GM21526 (cell line): ENCODE data around the gene HSPB9.

Experiments used
- ATAC-seq: cut with Tn5 transposase; IDR thresholded peaks from one replicate; pipeline ENCODE4 v1.9.1; 2021; ENCODE audit warnings: moderate library complexity; ENCODE audit not compliant: unreplicated experiment, low FRiP score

Gene HSPB9

DNA sequence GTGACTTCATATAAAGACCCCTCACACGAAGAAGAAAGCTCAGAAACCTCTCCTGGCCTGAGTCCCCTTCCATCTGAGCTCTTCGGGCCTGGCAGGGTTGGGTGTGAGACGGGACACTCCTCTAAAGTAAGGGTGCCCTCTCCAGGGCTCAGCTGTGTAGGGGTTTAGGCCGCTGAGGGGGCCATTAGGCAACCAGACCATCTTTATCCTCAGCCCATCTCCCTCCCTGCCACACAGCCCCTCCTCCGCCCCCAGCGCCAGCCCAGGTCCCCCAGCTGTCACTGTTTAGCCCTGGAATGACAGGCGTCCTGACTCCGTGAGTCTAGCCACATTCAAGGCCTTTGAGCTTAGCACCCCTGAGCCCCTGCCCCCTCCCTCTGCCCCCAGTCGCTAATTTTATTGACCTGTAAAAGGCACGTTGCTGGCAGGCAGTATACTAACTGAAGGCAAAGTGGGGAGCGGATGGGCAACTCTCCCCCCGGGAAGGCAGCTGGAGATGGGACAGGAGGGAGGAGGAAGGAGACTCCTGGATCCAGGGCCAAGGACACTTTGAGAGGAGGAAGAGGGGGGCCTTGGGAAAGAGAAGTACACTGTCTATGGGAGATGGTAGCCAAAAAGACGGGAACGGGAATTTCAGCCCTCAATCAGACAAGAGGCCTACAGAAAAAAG lies 23.7 kb upstream of the HSPB9 start:
- no peak for ATAC-seq

DNA sequence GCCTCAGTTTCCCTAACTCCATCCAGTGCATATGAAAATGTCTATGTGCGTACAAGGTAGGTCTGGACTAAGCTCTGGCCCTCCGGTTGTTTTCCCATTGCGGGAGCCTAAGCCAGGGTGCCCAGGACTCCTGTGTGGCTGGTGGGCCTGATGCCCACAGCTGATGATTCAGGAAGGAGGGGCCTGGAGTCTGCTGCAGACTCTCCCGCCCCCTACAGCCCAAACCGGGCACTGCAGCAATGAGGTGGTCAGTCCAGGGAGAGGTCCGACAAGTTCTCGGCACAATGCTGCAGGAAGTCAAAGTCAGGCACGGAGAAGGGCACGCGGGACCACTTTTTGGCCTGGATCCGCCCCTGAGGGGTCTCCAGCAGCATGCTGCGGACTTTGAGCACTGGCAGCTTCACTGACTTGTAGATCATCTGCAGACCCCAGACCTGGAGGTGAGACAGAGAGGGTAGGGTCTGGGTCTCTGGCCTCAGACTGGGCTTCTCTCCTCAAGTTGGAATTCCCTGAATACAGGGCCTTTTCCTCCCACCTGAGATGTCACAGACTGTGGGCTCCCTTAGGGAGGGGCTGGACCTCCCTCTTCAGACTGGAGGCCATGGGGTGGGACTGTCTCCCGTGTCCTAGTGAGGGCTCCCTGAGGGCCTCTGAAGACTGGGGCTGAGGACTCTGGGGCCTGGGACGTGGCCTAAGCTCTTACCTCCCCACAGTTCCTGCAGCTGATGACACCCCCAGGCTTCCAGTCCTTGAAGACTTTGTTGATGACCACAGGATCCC lies 20.9 kb upstream of the HSPB9 start:
- ATAC-seq = no peak

DNA sequence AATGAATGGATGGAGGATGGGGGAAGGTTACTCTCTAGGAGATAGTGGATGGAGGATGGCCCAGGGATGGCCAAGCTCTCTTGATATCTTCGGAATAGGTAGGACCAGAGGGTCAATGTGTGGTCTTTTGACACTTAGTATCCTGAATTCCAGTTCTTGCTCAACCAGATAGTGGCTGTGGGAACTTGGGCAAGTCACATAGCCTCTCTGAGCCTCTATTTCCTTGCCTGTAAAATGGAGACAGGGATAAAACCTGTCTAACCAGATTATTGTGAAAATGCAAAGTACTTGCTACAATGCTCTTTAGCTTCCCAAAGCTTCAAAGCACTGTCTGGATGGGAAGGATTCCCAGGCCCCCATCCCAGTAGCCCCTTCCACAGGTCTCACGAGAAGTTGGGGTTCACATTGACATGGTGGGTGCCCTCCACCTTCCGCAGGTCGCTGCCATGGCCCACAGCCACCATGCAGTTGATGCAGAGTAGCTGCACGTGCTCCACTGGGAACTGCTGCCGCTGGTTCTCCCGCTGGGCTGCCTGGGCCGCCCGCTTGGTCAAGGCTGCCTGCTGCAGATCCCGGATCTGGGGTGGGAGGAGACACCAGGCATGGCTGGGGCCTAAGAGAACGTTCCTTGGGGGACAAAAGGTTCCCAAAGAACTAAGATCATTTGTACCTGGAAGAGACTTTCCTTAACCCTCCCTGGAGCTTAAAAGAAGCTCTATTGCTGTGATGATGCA lies 19.2 kb upstream of the HSPB9 start:
- ATAC-seq = no peak

DNA sequence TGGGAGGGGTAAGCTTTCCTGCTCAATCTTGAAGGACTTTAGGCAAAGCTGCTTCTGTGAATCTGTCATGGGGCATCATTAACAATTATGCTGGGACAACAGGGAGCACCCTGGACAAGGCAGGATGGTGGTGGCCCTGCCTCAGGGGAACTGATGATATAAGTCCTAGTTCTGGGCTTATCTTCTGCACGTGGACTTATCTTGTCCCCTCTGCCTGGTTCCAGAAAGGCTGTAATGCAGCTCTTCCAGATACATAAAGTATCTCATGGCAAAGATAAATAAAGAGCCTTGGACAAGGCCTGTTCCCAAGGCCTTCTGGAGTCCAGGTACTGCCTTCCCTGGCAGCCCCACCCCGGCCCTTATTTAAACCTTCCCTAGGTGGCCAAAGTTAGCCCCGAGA lies 18.3 kb upstream of the HSPB9 start:
- no peak for ATAC-seq

DNA sequence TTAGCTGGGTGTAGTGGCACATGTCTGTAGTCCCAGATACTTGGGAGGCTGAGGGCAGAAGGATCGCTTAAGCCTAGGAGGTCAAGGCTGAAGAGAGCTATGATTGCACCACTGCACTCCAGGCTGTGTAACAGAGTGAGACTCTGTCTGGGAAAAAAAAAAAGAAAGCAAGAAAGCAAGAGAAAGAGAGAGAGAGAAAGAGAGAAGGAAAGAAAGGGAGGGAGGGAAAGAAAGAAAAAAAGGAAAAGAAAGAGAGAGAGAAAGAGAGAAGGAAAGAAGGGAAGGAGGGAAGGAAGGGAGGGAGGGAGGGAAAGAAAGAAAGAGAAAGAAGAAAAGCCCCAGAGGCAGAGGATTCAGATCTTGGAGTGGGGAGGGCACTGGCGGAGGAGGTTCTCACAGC lies 16.6 kb upstream of the HSPB9 start:
- no peak for ATAC-seq

DNA sequence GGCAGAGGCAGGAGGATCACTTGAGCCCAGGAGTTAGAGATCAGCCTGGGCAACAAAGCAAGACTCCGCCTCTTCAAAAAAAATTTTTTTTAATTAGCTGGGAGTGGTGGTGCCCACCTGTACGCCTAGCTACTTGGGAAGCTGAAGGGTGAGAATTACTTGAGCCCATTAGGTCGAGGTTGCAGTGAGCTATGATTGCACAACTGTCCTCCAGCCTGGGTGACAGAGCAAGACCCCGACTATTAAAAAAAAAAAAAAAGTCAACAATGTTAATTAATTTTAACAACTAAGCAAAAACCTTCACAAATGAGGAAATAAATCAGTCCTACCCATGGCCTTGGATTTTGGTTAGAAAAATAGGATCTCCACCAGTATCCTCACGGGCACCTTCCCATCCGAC lies 15.5 kb upstream of the HSPB9 start:
- ATAC-seq = no peak

DNA sequence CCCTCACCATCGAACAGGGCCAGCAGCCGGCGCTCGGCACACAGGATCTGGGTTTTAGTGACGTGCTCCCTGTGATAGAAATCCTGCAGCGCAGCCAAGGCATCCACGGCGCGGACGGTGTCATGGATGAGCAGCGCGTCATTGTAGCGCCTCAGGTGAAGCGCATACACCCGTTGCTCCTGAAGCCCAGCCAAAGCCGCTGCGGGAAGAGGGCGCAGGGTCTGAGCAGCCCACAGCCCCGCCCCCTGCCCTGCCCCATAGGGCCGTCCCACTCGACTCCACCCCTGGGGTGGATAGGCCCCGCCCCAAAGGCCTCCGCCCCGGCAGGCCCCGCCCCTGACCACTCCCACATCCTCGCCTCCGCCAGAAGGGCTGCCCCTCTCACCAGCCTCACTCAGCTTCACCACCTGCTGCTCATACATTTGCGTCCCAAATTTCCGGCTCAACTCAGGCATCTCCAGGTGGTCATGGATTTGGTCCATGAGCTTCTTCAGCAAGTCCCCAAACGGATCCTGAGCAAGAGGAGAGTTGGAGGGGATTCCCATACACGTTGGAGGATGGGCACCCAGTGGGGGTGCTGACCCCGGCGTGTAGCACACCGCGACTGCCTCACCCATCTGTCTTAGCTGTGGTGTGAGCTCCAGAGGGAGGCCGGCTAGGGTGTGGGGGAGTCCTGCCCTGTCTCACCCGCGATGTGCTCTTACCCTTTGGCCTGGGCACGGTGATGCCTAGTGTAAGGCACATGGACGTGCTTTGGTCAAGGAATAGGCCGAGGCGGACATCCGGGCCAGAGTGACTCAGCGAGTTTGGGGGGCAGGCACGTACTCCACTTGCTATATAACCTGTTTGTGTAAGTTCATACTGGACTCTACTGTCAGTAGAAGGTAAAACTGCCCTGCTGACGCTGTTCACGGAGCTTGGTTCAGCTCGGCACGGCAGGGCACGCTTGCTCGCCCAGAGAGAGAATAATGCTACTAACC lies 14.7 kb upstream of the HSPB9 start:
- peak; percentile 52 for ATAC-seq

DNA sequence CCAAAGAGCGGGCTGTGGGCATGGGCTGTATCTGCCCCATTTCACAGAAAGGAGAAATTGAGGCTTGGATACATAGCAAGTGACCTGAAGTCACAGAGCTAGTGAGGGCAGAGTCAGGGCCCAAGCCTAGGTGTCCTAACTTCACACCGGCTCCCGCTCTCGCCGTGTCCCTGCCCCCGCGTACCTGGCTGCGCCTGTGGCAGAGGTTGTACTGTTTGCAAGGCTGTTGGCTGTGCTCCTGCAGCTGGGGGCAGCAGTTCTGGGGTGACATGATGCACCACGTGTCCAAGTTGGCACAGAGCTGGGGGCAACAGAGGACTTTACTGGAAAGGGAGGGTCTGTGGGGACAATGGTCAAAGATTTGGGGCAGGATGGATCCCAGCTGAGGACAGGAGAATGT lies 13.5 kb upstream of the HSPB9 start:
- ATAC-seq = no peak

DNA sequence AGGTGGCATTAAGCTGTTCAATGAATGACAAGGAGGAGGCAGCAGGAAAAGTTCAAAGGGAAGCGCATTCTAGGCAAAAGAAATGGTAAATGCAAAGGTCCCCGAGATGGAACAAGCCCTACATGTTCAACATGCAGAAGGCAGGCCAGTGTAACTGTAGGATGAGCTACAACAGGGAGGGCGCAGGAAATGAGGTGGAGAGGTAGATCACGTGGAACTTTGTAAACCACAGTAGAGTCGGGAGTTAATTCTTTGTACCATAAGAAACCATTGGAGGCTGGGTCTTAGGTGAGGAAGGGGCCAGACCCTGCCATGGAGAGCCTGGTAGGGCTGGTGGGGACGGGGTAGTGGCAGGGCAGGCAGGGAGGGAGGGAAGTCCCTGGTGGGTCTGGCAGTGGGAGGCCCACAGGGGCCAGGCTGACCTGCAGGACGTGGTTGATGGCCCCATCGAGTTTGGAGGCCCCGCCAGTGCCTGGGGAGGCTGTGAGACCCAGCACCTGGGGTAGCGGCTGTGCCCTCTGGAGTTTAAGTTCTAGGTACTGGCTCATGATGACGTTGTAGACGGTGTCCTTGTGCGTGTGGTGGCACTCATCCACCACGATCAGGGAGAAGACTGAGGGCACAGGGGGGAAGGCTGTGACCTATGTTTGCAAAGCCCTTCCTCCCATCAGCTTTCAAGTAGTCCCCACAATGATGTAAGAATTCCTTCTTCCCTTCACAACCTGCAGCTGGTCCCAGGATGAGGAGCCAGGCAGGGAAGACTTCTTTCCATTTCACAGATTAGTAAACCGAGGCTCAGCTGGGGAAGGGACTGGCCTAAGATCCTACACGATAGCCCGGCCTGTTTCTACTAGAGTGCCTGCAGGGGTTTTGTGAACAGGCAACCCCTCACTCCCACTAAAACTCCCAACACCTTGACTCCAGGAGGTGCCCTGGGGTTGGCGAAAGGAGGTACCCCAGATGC lies 12.0 kb upstream of the HSPB9 start:
- no peak for ATAC-seq

DNA sequence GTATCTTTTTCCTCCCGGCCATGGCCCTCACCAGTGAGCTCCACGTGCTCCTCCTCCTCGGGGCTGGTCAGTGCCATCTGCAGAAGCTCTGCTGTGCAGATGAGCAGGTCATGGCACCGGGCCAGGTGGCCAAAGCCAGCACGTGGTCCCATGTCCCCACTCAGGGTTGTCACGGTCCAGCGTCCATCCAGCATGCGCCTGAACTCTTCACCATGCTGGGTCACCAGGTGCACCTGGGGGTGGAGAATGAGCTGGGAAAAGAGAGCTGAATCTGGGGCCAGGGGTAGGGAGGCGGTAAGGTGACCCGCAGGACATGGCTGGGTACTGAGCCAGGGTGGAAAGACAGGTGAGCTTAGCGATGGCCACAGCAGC lies 11.4 kb upstream of the HSPB9 start:
- no peak for ATAC-seq

DNA sequence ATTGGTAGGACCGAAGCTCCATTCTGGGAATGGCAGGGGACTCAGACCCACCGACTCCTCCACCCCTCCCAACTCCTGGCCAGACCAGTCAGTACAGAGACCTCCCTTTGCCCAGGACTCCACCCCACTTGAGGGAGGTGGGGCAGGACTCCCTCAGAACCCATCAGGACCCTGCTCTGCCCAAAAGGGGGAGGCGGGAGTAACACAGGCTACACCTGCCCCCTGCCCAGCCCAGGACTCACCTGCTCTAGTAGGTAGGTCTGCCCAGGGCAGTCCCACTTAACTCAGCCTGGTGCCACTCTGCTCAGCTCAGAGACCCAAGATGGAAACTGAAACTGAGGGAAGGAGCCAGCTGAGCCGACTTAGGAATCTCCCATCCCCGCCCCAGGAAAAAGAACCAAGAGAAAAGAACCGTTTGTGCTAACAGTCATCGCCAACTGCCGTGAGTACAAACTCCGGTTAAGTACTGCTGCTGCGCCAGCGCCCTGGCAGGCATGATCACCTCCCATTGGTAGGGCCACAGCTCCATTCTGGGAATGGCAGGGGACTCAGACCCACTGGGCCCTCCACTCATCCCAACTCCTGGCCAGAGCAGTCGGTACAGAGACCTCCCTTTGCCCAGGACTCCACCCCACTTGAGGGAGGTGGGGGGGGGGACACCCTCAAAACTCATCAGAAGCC lies 10.6 kb upstream of the HSPB9 start:
- ATAC-seq = no peak

DNA sequence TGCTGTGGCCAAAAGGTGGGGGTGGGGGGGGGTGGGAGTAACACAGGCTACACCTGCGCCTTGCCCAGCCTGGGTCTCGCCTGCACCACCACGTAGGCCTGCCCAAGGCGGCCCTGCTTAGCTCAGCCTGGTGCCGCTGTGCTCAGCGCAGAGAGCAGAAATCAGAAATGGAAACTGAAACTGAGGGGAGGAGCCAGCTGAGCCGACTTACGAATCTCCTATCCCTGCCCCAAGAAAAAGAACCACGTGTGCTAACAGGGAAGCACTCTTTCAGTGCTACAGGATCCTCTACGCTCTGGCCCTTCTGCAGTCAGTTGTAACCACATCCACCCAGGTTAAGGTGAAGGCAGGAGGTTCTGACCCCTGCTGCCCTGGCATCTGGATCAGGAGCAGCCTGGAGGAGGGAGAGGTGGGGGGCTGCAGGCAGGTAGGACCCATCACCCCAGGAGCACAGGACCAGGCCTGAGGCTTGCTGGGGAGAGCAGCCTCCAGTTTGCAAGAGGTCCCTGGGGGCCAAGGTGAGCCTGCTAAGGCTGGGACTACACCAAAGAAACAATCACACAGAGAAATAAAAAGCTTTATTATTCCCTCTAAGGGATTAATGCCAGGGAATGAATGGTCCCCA lies 9.9 kb upstream of the HSPB9 start, which contains the start of gene DHX58:
Gene DHX58 (minus strand): TSS at position 163 of the 625 bp plus-strand sequence. CDS start 822 bp downstream, outside the sequence.
- ATAC-seq = peak; percentile 53

DNA sequence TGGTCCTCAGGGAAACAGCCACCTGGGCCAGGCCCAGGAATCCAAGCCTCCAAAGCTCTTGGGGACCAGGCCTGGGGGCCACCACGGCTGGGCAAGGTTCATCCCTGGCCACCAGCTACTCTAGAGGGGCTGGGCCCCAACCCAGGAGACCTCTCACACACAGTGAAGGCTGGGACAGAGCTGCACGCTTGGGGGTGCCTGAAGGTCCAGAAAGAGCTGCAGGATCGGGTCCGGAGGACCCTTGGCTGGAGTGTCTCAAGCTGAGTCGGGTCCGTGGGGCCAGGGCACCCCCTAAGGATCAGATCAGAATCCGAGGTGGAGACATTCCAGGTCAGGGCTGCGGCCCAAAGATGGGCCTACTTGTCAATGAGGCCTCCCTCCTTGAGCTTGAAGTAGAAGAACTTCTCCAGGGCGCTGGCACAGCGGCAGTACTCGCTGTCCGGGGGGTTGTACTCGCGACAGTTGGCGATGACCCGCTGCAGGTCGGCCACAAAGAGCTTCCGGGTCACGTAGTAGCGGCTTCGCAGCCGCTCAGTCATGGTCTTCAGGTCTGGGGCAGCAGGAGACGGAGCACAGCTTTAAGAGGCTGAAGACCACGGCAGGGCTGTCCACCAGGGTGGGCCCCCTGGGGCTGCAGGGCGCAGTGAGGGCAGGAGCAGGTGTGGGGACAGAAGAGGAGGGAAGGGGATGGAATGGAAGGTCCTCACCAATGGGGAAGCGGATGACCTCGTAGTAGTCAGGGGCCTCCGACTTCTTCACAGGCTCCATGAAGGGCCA lies 9.1 kb upstream of the HSPB9 start:
- no peak for ATAC-seq

DNA sequence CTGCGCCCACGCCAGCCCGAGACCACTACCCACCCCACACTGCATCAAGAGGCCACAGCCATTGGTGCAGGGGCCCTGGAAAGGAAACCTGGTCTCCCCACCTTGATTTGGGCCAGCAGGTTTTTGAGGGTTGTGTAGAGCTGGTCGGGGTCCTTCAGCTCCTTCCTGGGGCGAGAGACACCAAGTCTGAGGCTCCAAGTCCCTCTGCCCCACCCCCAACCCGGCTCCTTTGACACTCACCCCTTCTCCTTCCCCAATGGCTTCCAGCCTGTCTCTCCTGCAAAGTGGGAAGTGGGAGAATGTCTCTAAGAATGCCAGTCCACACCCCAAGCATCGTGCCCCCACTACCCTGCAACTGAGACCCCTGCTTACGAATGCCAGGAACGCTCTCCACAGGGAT lies 8.5 kb upstream of the HSPB9 start:
- ATAC-seq = no peak

DNA sequence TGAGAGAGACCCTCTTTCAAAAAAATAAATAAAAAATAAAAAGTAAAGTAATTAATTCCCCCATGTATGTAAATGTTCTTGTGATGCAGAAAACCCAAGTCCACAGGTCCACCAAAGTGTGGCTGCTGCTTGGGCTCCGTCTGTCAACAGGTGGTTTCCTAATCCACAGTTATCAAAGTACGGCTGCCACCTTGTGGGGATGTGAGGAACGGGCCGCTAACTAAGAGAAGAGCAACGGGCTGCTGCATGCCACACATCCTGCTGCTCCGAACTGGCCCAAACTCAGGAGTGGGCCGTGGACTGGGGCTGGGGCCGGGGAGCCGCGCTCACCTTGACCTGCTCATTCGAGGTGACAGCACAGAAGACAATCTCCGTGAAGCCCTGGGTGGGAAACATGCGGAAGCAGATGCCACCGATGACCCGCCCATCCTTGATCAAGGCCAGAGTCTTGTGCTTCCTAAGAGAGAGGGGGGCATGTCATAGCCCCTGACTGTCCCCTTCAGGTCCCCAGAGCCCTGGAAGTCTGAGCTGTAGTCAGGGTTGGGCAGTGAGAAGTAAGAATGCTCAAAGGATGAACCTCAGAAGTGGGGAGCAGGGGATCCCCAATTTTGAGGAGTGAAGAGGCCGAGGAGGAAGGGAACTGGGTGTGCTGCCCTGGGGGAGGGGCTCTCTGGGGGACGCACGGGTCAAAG lies 5.8 kb upstream of the HSPB9 start:
- no peak for ATAC-seq

DNA sequence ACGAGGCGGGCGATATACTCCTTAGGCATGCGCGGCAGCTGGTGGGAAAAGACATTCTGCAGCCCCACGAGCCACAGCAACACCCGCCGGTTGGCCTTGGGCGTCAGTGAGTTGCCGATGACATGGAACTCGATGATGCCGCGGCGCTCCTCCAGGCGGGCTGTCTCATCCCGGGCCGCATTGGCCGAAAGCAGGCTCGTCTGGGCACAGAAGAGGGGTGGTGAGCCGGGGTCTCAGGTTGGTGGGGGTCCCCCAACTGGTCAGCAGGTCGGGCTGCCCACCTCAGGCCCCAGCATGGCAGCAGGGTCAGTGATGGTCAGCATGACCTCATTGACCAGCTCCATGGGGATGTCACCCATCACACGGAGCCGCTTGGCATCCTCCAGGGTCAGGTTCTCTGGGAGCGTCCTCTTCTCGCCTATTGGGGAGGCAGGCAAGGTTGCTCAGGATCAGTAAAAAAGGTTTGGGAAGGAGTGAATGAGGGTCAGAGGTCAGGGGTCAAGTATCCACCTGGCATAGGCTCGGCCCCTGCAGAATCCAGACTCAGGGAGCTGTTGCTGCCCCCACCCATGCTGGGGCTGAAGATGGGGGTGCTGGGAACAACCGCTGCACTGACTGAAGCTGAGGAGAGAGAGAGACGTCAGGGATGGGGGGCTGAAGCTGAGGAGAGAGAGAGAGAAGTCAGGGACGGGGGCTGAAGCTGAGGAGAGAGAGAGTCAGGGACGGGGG lies 5.0 kb upstream of the HSPB9 start:
- no peak for ATAC-seq
